ENCODE measurements around the gene VKORC1.

- TF ChIP-seq CTCF (conservative IDR thresholded peaks at IDR 0.05; ENCODE audit: low read depth in 2 of 2) (peak in 1 of 2 experiments; percentile 19; a peak in 1 of 4 replicates), REST (IDR thresholded peaks at IDR 0.05; ENCODE audit: unreplicated experiment) (no peak), JUNB (IDR thresholded peaks at IDR 0.05; ENCODE audit: unreplicated experiment) (no peak), EZH2 (IDR thresholded peaks at IDR 0.05; ENCODE audit: low read depth, unreplicated experiment) (no peak)
Measured at GRCh38 chr16:31134625-31135534, 40.3 kb upstream of the VKORC1 start.

Measured in GM23338 (cell line).